Cardiac muscle cell (in vitro differentiated cells and primary cell): ENCODE measurements around the gene ITIH2. TPM values are rescaled to one million over a fixed set of nuclear protein-coding genes. Genes with fewer than 3 reads are reported as not detected.

Experiments
- DNase-seq, 2 donors: peaks; one replicate each; pipeline versions ENCODE4 v3.0.0 to v3.0.0-alpha.2; 2010 to 2017; ENCODE audit warnings: low read depth in 1 of 2, low spot score in 1 of 2
- H3K27ac ChIP-seq: fragments of 200-600 bp; sonication (generic); 2 replicates; pipeline ENCODE4 v1.5.1; 2016
- H3K27me3 ChIP-seq: fragments of 200-600 bp; sonication (generic); 2 replicates; pipeline ENCODE4 v1.6.0; 2016; ENCODE audit warnings: control low read depth
- H3K36me3 ChIP-seq: fragments of 200-600 bp; sonication (generic); 2 replicates; pipeline ENCODE4 v1.5.1; 2016; ENCODE audit warnings: control low read depth
- H3K4me1 ChIP-seq: fragments of 200-600 bp; sonication (generic); 2 replicates; pipeline ENCODE4 v1.8.1; 2017; ENCODE audit warnings: low read depth, mild to moderate bottlenecking, mixed run types
- H3K4me3 ChIP-seq: fragments of 200-600 bp; sonication (generic); 2 replicates; pipeline ENCODE4 v1.5.1; 2016; ENCODE audit warnings: mild to moderate bottlenecking
- H3K9me3 ChIP-seq: fragments of 200-600 bp; sonication (generic); 2 replicates; pipeline ENCODE4 v1.5.1; 2017; ENCODE audit warnings: low read depth, mild to moderate bottlenecking, control low read depth
- CTCF ChIP-seq: IDR thresholded peaks from 2 replicates; pipeline ENCODE4 v1.5.1; 2012; ENCODE audit warnings: low read depth, mild to moderate bottlenecking, low read length
- polyA plus RNA-seq: library from polyadenylated mRNA; unstranded; fragments of >200 nt; fragmentation: Nextera tagmentation; extraction: Ambion mirVana; gene quantifications from 2 replicates; pipeline ENCODE4 v1.2.1, GENCODE V29; 2016
- total RNA-seq: library from RNA; depleted of rRNA; stranded (reverse); fragments of >200 nt; gene quantifications from 2 replicates; pipeline ENCODE4 v1.2.3, GENCODE V29; 2016

Gene ITIH2
- total and polyA plus RNA-seq, 2 experiments from 2014 or later: 0.09 TPM; not detected in 1

DNA sequence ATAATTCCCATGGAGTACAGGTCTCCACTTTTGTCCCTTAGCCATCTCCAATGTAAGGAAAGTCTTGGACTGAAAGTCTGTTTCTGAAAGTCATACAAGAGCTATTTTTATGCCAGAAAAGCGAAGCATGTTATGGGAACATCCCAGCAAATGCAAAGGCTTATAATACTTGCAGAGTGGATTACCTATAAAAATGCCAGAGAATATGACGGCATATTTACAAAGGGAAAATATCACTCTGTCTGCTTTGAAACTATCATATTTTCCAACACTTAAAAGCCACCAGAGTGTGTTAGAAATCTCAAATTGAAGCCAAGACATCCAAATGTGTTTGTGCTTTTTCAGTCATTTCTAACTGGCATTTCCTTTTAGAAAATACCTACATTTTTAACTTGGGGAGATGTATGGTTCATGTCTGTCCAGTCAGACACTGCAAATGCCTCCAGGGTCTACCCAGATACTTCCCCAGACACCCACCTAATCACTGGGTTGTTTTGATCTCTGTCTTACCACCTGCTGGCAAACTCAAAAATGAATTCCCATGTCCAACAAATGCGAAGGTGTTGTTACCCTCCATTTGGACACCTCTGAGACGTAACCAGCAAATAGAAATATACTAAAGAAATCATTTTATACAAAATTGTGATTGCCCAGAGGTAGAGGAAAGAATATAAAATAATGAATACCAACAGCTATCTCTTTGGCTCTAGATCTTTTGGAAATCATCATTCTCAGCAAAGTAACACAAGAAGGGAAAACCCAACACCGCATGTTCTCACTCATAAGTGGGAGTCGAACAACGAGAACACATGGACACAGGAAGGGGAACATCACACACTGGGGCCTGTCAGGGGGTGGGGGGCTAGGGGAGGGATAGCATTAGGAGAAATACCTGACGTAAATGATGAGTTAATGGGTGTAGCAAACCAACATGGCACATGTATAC, 1.2 kb downstream of the ITIH2 start:
- no peak overlapping the region for H3K27ac ChIP-seq
- H3K4me1 ChIP-seq: no peaks in the 10 kb centered on the region
- TF ChIP-seq CTCF: no peak
- no peaks in the 10 kb centered on the region for H3K36me3 ChIP-seq
- no peak for DNase-seq
- no peaks in the 10 kb centered on the region for H3K9me3 ChIP-seq
- no peaks in the 10 kb centered on the region for H3K27me3 ChIP-seq
- no peak overlapping the region for H3K4me3 ChIP-seq

GRCh38 chr10:7705341-7705740, 2.2 kb downstream of the ITIH2 start:
- DNase-seq: no peak
- H3K27me3 ChIP-seq: no peaks in the 10 kb centered on the region
- no peak overlapping the region for H3K4me3 ChIP-seq
- no peaks in the 10 kb centered on the region for H3K4me1 ChIP-seq
- H3K9me3 ChIP-seq: no peaks in the 10 kb centered on the region
- no peak for TF ChIP-seq CTCF
- H3K36me3 ChIP-seq: no peaks in the 10 kb centered on the region
- no peak overlapping the region for H3K27ac ChIP-seq

- H3K4me1 ChIP-seq: no peaks in the 10 kb centered on the region
- H3K9me3 ChIP-seq: no peaks in the 10 kb centered on the region
- no peak overlapping the region for H3K4me3 ChIP-seq
- no peak overlapping the region for H3K27ac ChIP-seq
- no peaks in the 10 kb centered on the region for H3K27me3 ChIP-seq
- no peak for DNase-seq
- TF ChIP-seq CTCF: no peak
- no peaks in the 10 kb centered on the region for H3K36me3 ChIP-seq
These were observed 3.5 kb downstream of the ITIH2 start for GRCh38 chr10:7706534-7707073.

GRCh38 chr10:7707102-7707501, 4.0 kb downstream of the ITIH2 start:
- no peaks in the 10 kb centered on the region for H3K27me3 ChIP-seq

More at GRCh38 chr10:7707102-7707501, 4.0 kb downstream of the ITIH2 start:
- TF ChIP-seq CTCF: no peak
- DNase-seq: no peak
- H3K4me3 ChIP-seq: no peak overlapping the region
- H3K27ac ChIP-seq: no peak overlapping the region
- no peaks in the 10 kb centered on the region for H3K4me1 ChIP-seq
- no peaks in the 10 kb centered on the region for H3K9me3 ChIP-seq
- H3K36me3 ChIP-seq: no peaks in the 10 kb centered on the region
